A673 (cell line): ENCODE measurements around the gene EHBP1L1. TPM values are rescaled to one million over a fixed set of nuclear protein-coding genes. Genes with fewer than 3 reads are reported as not detected.

ENCODE experiments used
- BruUV-seq: library from RNA; stranded (reverse); fragments of 400-500 nt; replicated peaks from 2 replicates; lab custom pipeline; 2021; lab: Mats Ljungman, UMichigan
- CTCF ChIA-PET: fragments of 300-600 bp; sonication (Branson Sonifier 250); formaldehyde crosslinking; loops from one replicate; lab custom pipeline; 2022; ENCODE audit warnings: antibody characterized with exemption; lab: Charles Lee
- POLR2A ChIA-PET: fragments of 300-600 bp; sonication (Branson Sonifier 250); formaldehyde crosslinking; loops from one replicate; lab custom pipeline; 2022; ENCODE audit warnings: antibody characterized with exemption; ENCODE audit not compliant: low non-redundant PET; lab: Charles Lee
- DNase-seq: peaks from one replicate; pipeline ENCODE4 v3.0.0-alpha.2; 2015; ENCODE audit warnings: low spot score
- H3K27ac ChIP-seq: fragments of 200-600 bp; sonication (generic); 2 replicates; pipeline ENCODE4 v1.5.1; 2016; ENCODE audit warnings: mixed run types, low read depth, mild to moderate bottlenecking, mixed read lengths, antibody characterized with exemption, low read length; ENCODE audit not compliant: poor library complexity, severe bottlenecking
- H3K27me3 ChIP-seq: fragments of 200-600 bp; sonication (generic); replicated peaks from 2 replicates; pipeline ENCODE4 v1.6.1; 2017; ENCODE audit warnings: mixed run types, low read depth, mild to moderate bottlenecking, mixed read lengths, antibody characterized with exemption, low read length; ENCODE audit not compliant: insufficient read depth, poor library complexity
- H3K36me3 ChIP-seq: fragments of 200-600 bp; sonication (generic); 2 replicates; pipeline ENCODE4 v1.6.1; 2016; ENCODE audit warnings: mixed run types, mild to moderate bottlenecking, mixed read lengths, antibody characterized with exemption, low read length; ENCODE audit not compliant: insufficient read depth, poor library complexity, severe bottlenecking
- H3K4me1 ChIP-seq: fragments of 200-600 bp; sonication (generic); 2 replicates; pipeline ENCODE4 v1.6.1; 2017; ENCODE audit warnings: mixed run types, mild to moderate bottlenecking, mixed read lengths, antibody characterized with exemption, low read length; ENCODE audit not compliant: insufficient read depth, poor library complexity, severe bottlenecking
- H3K4me3 ChIP-seq: fragments of 200-600 bp; sonication (generic); 2 replicates; pipeline ENCODE4 v1.5.1; 2016; ENCODE audit warnings: low read depth, mixed run types, mild to moderate bottlenecking, mixed read lengths, low read length; ENCODE audit not compliant: poor library complexity, severe bottlenecking
- H3K9me3 ChIP-seq: fragments of 200-600 bp; sonication (generic); 2 replicates; pipeline ENCODE4 v1.6.1; 2016; ENCODE audit warnings: mixed run types, low read depth, mild to moderate bottlenecking, mixed read lengths, antibody characterized with exemption, low read length; ENCODE audit not compliant: poor library complexity, severe bottlenecking
- EZH2 ChIP-seq: fragments of 200-600 bp; sonication (generic); IDR thresholded peaks from 2 replicates; pipeline ENCODE4 v1.6.1; 2017; ENCODE audit warnings: borderline replicate concordance, low read depth, mild to moderate bottlenecking, mixed read lengths, antibody characterized with exemption, low read length; ENCODE audit not compliant: poor library complexity, severe bottlenecking
- intact Hi-C: fragments of 100-400 bp; cut with micrococcal nuclease; formaldehyde crosslinking; loops from one replicate; pipeline ENCODE4 v1.10.0; 2022; ENCODE audit not compliant: unreplicated experiment
- total RNA-seq: library from RNA; stranded (reverse); gene quantifications from 2 replicates; pipeline ENCODE4 v1.2.3, GENCODE V29; 2021
- TF ChIP-seq, protein P1 (sequence below): fragments of 300-800, 200-600 bp; sonication (generic); conservative IDR thresholded peaks from 2 replicates; pipeline ENCODE4 v1.5.1; 2017; ENCODE audit warnings: low read depth, mild to moderate bottlenecking, antibody characterized with exemption, low read length, moderate library complexity, mixed read lengths

Gene EHBP1L1
- total RNA-seq, 1 experiment from 2014 or later, result 29.5 TPM

DNA sequence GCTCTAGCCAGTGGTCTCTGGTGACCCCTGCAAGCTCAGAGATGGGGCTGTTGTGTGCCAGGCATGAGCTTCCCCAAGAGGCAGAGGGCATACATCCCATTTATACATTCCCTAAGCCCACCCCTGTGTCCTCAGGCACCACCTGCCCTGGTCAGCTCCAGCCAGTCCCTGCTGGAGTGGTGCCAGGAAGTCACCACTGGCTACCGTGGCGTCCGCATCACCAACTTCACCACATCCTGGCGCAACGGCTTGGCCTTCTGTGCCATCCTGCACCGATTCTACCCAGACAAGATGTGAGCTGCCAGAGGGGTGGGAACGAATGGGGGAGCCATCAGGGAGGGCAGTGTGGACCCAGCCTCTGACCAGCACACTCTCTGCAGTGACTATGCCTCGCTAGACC, 8.3 kb downstream of the EHBP1L1 start:
- H3K27ac ChIP-seq, result no peak overlapping the region
- TF ChIP-seq EZH2, result no peak
- TF ChIP-seq, protein P1, sequence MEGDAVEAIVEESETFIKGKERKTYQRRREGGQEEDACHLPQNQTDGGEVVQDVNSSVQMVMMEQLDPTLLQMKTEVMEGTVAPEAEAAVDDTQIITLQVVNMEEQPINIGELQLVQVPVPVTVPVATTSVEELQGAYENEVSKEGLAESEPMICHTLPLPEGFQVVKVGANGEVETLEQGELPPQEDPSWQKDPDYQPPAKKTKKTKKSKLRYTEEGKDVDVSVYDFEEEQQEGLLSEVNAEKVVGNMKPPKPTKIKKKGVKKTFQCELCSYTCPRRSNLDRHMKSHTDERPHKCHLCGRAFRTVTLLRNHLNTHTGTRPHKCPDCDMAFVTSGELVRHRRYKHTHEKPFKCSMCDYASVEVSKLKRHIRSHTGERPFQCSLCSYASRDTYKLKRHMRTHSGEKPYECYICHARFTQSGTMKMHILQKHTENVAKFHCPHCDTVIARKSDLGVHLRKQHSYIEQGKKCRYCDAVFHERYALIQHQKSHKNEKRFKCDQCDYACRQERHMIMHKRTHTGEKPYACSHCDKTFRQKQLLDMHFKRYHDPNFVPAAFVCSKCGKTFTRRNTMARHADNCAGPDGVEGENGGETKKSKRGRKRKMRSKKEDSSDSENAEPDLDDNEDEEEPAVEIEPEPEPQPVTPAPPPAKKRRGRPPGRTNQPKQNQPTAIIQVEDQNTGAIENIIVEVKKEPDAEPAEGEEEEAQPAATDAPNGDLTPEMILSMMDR, result no peak
- intact Hi-C loops, result no loop called here
- no peaks in the 10 kb centered on the region for H3K4me1 ChIP-seq
- H3K36me3 ChIP-seq, result peaks cover 7% of the 10 kb centered on the region
- no peak overlapping the region for H3K4me3 ChIP-seq
- H3K9me3 ChIP-seq, result no peaks in the 10 kb centered on the region
- no peaks in the 10 kb centered on the region for H3K27me3 ChIP-seq
- DNase-seq, result no peak
- POLR2A ChIA-PET, result no interaction called here
- CTCF ChIA-PET, result interaction anchor here (0.6 kb wide), 1 partner anchor 109 kb away, joined by 3 read pairs; no protein-coding TSS in a partner anchor
- BruUV-seq, result no TSS peak

DNA sequence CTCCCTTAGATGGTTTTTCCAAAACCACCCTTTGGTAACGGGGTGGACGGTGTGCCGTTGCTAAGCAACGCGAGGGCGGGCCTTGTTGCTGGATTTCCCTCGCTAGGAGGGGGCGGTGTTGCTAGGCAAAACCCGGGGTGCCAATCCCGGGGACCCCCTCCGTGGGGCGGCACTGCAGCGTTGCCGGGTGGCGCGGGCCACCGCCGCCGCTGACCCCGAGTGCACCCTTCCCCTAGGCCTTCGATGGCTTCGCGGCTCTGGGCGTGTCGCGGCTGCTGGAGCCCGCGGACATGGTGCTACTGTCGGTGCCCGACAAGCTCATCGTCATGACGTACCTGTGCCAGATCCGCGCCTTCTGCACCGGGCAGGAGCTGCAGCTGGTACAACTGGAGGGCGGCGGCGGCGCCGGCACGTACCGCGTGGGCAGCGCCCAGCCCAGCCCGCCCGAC, 8.9 kb downstream of the EHBP1L1 start:
- POLR2A ChIA-PET, result no interaction called here

DNA sequence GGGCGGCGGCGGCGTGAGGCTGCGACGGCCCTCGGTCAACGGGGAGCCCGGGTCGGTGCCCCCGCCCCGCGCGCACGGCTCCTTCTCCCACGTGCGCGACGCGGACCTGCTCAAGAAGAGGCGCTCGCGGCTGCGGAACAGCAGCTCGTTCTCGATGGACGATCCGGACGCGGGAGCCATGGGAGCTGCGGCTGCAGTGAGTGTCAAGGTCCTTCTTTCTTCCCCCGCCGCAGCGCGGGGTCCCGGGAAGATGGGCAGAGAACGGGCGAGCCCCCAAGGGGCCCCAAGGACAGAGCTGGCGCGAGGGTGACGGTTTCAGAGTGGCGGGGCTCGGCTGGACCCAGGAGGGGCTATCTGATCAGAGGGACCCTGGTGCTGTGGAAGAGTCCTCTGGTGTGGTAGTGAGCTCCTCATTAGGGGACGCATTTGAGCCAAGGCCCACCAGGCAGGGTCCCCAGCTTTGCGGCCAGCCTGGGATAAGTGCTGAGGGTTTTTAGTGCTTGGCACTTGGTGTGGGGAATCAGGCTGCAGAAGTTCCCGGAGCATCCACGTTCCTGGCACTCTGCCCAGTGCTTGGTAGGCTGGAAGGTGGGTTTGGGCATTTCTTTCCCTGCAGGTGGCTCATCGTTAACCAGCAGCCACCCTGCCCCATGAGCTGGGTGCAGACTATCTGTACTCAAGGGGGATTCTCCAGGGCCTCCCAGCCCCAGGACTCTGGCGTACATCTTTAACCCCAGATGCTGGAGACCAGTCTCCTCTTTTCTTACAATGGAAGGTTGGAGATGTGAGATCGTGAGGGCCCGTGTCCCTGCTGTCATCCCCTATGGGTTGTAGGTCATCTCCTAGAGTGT, 9.8 kb downstream of the EHBP1L1 start:
- H3K9me3 ChIP-seq, result no peaks in the 10 kb centered on the region
- TF ChIP-seq, protein P1, result no peak
- no TSS peak for BruUV-seq
- no peaks in the 10 kb centered on the region for H3K4me1 ChIP-seq
- peaks cover 13% of the 10 kb centered on the region for H3K36me3 ChIP-seq
- ChIA-PET POLR2A (no interaction called here), CTCF (interaction anchor here (0.6 kb wide), 1 partner anchor 61 kb away, joined by 3 read pairs; no protein-coding TSS in a partner anchor)
- no peak for DNase-seq
- H3K27me3 ChIP-seq, result no peaks in the 10 kb centered on the region
- no peak overlapping the region for H3K27ac ChIP-seq
- H3K4me3 ChIP-seq, result no peak overlapping the region
- intact Hi-C loops, result no loop called here

More for the DNA sequence above, 8.9 kb downstream of the EHBP1L1 start:
- BruUV-seq, result no TSS peak
- H3K27me3 ChIP-seq, result no peaks in the 10 kb centered on the region
- H3K27ac ChIP-seq, result no peak overlapping the region
- no peaks in the 10 kb centered on the region for H3K4me1 ChIP-seq
- CTCF ChIA-PET, result interaction anchor here (0.6 kb wide), 1 partner anchor 108 kb away, joined by 3 read pairs; no protein-coding TSS in a partner anchor
- peaks cover 5% of the 10 kb centered on the region for H3K36me3 ChIP-seq
- no peaks in the 10 kb centered on the region for H3K9me3 ChIP-seq
- intact Hi-C loops, result no loop called here
- TF ChIP-seq, protein P1, result no peak
- TF ChIP-seq EZH2, result no peak
- H3K4me3 ChIP-seq, result no peak overlapping the region
- no peak for DNase-seq
